ENCODE measurements around the gene LYSMD4. TPM values are rescaled to one million over a fixed set of nuclear protein-coding genes. Genes with fewer than 3 reads are reported as not detected.

LYSMD4 gene
- total and polyA plus RNA-seq, 10 of the 15 experiments (the other 5 are each of a cell fraction or from before 2014, with no cell fraction given) = 1.8 to 5.8 (median 3.9) TPM

DNA sequence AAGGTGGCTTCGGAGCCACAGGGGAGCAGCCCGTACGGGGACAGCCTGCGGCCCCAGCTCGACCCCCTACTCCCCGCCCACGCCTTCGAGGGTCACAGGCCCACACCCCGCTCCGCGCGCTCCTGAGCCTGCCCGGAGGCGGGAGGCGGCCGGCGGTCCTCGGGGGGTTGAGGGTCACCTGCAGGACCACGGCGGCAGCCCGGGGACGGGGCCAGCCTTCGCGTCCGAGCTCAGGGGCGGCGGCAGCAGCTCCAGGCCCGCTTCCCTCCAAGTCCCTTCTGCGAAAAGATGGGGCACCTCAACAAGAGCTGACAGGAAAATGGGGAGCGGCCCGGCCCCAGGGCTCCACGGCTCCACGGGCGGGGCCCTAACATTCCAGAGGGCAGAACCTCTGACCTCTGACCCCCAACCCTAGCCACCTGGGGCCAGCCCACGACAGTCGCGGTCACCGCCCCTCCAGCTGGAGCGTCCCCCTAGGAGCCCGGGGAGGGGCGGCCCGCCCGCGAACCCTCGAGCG is 428 bp downstream of the LYSMD4 start:
- Histone ChIP-seq H3K27ac (ENCODE audit: control insufficient read depth, insufficient read depth) (no peak overlapping the region), H3K4me2 (ENCODE audit: control insufficient read depth, insufficient read depth) (peak overlapping the region; percentile 73), H3K27me3 (replicated peaks in 1 of 2; ENCODE audit: control insufficient read depth in 2 of 2, insufficient read depth in 2 of 2, low read length in 1 of 2) (no peaks in the 10 kb centered on the region), H3K9ac (ENCODE audit: control insufficient read depth, insufficient read depth, low read length) (peak overlapping the region; percentile 43), H3K36me3 (ENCODE audit: control insufficient read depth in 2 of 2, insufficient read depth in 2 of 2, low read length in 1 of 2) (no peaks in the 10 kb centered on the region), H4K20me1 (ENCODE audit: control insufficient read depth, insufficient read depth) (no peaks in the 10 kb centered on the region), H3K79me2 (ENCODE audit: control insufficient read depth, insufficient read depth, low read length) (no peaks in the 10 kb centered on the region), H3K4me1 (ENCODE audit: control insufficient read depth, insufficient read depth, low read length) (no peaks in the 10 kb centered on the region), H2AFZ (ENCODE audit: control insufficient read depth, low read depth, low read length) (peak overlapping the region; percentile 43), H3K9me3 (replicated peaks; ENCODE audit: control insufficient read depth, insufficient read depth, low read length) (no peaks in the 10 kb centered on the region), H3K4me3 (peak overlapping the region; percentile 78)
- ChIA-PET CTCF (interaction anchor here (0.7 to 2.8 kb wide), 7 partner anchors 14 to 460 kb away, joined by 3 to 13 read pairs (median 7); no protein-coding TSS in a partner anchor), SMC1A (ENCODE audit: uncharacterized antibody, unreplicated experiment) (interaction anchor here (0.8 to 2.0 kb wide), 8 partner anchors 14 to 479 kb away, joined by 3 to 13 read pairs (median 5); no protein-coding TSS in a partner anchor), POLR2A (interaction anchor here (0.6 to 1.5 kb wide), 5 partner anchors 14 to 479 kb away, joined by 3 to 5 read pairs (median 3); no protein-coding TSS in a partner anchor), RAD21 (ENCODE audit: unreplicated experiment) (interaction anchor here (0.8 to 2.0 kb wide), 19 partner anchors 14 to 633 kb away, joined by 3 to 25 read pairs (median 4); no protein-coding TSS in a partner anchor)
- DNase-seq (ENCODE audit: low read depth, low spot score) (no peak), FAIRE-seq (no peak), ATAC-seq (peak; percentile 18)
- 7% methylated on average over 33 of the region's 46 CpGs for WGBS (ENCODE audit: insufficient coverage, insufficient replicate concordance, low lambda C conversion rate, missing lambda C conversion rate)
- in situ Hi-C loops (cut with MboI) = loop anchor here (25.0 kb wide), 1 partner anchor 621 kb away; the partner anchor contains the start of gene SYNM
- no TSS peak for BruUV-seq (replicated peaks)
- intact Hi-C loops (cut with micrococcal nuclease; ENCODE audit: unreplicated experiment) = no loop called here
- no peak for TF ChIP-seq HDAC6 (IDR thresholded peaks at IDR 0.05; ENCODE audit: unreplicated experiment)
- no peak for TF ChIP-seq CHD4 (IDR thresholded peaks at IDR 0.05)
- TF ChIP-seq BACH1 (IDR thresholded peaks at IDR 0.05; ENCODE audit: borderline replicate concordance) = no peak
- peak; percentile 89 for TF ChIP-seq NR2C1 (IDR thresholded peaks at IDR 0.05)
- TF ChIP-seq, protein P1, sequence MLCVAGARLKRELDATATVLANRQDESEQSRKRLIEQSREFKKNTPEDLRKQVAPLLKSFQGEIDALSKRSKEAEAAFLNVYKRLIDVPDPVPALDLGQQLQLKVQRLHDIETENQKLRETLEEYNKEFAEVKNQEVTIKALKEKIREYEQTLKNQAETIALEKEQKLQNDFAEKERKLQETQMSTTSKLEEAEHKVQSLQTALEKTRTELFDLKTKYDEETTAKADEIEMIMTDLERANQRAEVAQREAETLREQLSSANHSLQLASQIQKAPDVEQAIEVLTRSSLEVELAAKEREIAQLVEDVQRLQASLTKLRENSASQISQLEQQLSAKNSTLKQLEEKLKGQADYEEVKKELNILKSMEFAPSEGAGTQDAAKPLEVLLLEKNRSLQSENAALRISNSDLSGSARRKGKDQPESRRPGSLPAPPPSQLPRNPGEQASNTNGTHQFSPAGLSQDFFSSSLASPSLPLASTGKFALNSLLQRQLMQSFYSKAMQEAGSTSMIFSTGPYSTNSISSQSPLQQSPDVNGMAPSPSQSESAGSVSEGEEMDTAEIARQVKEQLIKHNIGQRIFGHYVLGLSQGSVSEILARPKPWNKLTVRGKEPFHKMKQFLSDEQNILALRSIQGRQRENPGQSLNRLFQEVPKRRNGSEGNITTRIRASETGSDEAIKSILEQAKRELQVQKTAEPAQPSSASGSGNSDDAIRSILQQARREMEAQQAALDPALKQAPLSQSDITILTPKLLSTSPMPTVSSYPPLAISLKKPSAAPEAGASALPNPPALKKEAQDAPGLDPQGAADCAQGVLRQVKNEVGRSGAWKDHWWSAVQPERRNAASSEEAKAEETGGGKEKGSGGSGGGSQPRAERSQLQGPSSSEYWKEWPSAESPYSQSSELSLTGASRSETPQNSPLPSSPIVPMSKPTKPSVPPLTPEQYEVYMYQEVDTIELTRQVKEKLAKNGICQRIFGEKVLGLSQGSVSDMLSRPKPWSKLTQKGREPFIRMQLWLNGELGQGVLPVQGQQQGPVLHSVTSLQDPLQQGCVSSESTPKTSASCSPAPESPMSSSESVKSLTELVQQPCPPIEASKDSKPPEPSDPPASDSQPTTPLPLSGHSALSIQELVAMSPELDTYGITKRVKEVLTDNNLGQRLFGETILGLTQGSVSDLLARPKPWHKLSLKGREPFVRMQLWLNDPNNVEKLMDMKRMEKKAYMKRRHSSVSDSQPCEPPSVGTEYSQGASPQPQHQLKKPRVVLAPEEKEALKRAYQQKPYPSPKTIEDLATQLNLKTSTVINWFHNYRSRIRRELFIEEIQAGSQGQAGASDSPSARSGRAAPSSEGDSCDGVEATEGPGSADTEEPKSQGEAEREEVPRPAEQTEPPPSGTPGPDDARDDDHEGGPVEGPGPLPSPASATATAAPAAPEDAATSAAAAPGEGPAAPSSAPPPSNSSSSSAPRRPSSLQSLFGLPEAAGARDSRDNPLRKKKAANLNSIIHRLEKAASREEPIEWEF (IDR thresholded peaks at IDR 0.05; ENCODE audit: insufficient replicate concordance, low read depth, low read length) = no peak
- TF ChIP-seq TCF3 (IDR thresholded peaks at IDR 0.05; ENCODE audit: borderline replicate concordance, insufficient read depth, low read depth, low read length) = no peak
- no peak for TF ChIP-seq SREBF1 (IDR thresholded peaks at IDR 0.05; ENCODE audit: low read length)
- TF ChIP-seq MEF2B (IDR thresholded peaks at IDR 0.05; ENCODE audit: partially characterized antibody, poor library complexity, severe bottlenecking) = no peak
- no peak for TF ChIP-seq STAT1 (conservative IDR thresholded peaks at IDR 0.05)
- no peak for TF ChIP-seq JUND (IDR thresholded peaks at IDR 0.05; ENCODE audit: low read depth, low read length)
- TF ChIP-seq RB1 (IDR thresholded peaks at IDR 0.05; ENCODE audit: borderline replicate concordance) = no peak
- no peak for TF ChIP-seq BMI1 (IDR thresholded peaks at IDR 0.05; ENCODE audit: borderline replicate concordance)
- no peak for TF ChIP-seq EED (IDR thresholded peaks at IDR 0.05; ENCODE audit: low read depth)
- TF ChIP-seq FOXM1 (IDR thresholded peaks at IDR 0.05; ENCODE audit: low read depth, low read length) = no peak
- TF ChIP-seq, protein P2, sequence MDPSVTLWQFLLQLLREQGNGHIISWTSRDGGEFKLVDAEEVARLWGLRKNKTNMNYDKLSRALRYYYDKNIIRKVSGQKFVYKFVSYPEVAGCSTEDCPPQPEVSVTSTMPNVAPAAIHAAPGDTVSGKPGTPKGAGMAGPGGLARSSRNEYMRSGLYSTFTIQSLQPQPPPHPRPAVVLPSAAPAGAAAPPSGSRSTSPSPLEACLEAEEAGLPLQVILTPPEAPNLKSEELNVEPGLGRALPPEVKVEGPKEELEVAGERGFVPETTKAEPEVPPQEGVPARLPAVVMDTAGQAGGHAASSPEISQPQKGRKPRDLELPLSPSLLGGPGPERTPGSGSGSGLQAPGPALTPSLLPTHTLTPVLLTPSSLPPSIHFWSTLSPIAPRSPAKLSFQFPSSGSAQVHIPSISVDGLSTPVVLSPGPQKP (IDR thresholded peaks at IDR 0.05; ENCODE audit: low read depth, low read length) = no peak
- TF ChIP-seq YBX1 (IDR thresholded peaks at IDR 0.05) = no peak
- TF ChIP-seq NFYB (IDR thresholded peaks at IDR 0.05; ENCODE audit: insufficient read depth, low read depth, low read length) = no peak
- 0 out of 2 replicates have a peak, but pooled peaks have one; percentile 11 for TF ChIP-seq TCF12 (IDR thresholded peaks at IDR 0.05; ENCODE audit: low read depth, low read length)
- no peak for TF ChIP-seq NR2C2 (IDR thresholded peaks at IDR 0.05; ENCODE audit: borderline replicate concordance, control insufficient read depth, insufficient read length, low read depth)
- TF ChIP-seq PML (IDR thresholded peaks at IDR 0.05; ENCODE audit: low read length) = no peak
